Spleen (tissue), 11 donors: ENCODE data around the gene EEF1AKMT1. TPM values are rescaled to one million over a fixed set of nuclear protein-coding genes. Genes with fewer than 3 reads are reported as not detected.
"Not testable (repeated sequence)": the region's sequence is repeated elsewhere in the genome, so short reads cannot be mapped to it uniquely, and the experiment has no call there.

Experiments
- DNase-seq: peaks from one replicate; pipeline ENCODE4 v3.0.0-alpha.2; 2020
- H3K27ac ChIP-seq, 8 donors: fragments of 200-600 bp; sonication (generic) in 7 of 8; 1 replicate in 4 of 8; 2 replicates in 4 of 8; pipeline versions ENCODE4 v1.5.0 to v1.8.0; 2016 to 2021; ENCODE audit warnings: inconsistent platforms in 4 of 8, mild to moderate bottlenecking in 4 of 8, moderate library complexity in 1 of 8
- H3K27me3 ChIP-seq, 7 donors: fragments of 200-600 bp; sonication (generic) in 6 of 7; replicated peaks in 1 of 7; 1 replicate in 4 of 7; 2 replicates in 3 of 7; pipeline versions ENCODE4 v1.5.0 to v1.8.0; 2016 to 2021; ENCODE audit warnings: inconsistent platforms in 3 of 7, mild to moderate bottlenecking in 1 of 7
- H3K36me3 ChIP-seq, 6 donors: fragments of 200-600 bp; sonication (generic) in 5 of 6; 1 replicate in 4 of 6; 2 replicates in 2 of 6; pipeline versions ENCODE4 v1.5.0 to v1.8.0; 2016 to 2021; ENCODE audit warnings: inconsistent platforms in 2 of 6
- H3K4me1 ChIP-seq, 6 donors: fragments of 200-600 bp; sonication (generic) in 5 of 6; 1 replicate in 3 of 6; 2 replicates in 3 of 6; pipeline versions ENCODE4 v1.5.0 to v1.8.0; 2016 to 2021; ENCODE audit warnings: inconsistent platforms in 3 of 6
- H3K4me3 ChIP-seq, 8 donors: fragments of 200-600 bp; sonication (generic) in 7 of 8; 1 replicate in 4 of 8; 2 replicates in 4 of 8; pipeline versions ENCODE4 v1.5.0 to v1.8.0; 2016 to 2021; ENCODE audit warnings: inconsistent platforms in 4 of 8, mild to moderate bottlenecking in 4 of 8, moderate library complexity in 2 of 8
- H3K9me3 ChIP-seq, 8 donors: fragments of 200-600 bp; sonication (generic) in 7 of 8; 1 replicate in 4 of 8; 2 replicates in 4 of 8; pipeline versions ENCODE4 v1.5.0 to v1.8.0; 2016 to 2021; ENCODE audit warnings: inconsistent platforms in 4 of 8
- POLR2A ChIP-seq, 3 donors: fragments of 450-650 bp; IDR thresholded peaks; one replicate each; pipeline ENCODE4 v1.5.1; 2017; ENCODE audit warnings: antibody characterized with exemption in 3 of 3, mild to moderate bottlenecking in 1 of 3
- POLR2AphosphoS5 ChIP-seq, 3 donors: sonication (generic); formaldehyde crosslinking; IDR thresholded peaks; one replicate each; pipeline ENCODE4 v1.5.1; 2017; ENCODE audit warnings: antibody characterized with exemption in 3 of 3
- WGBS, 5 donors: extraction: QIAGEN DNeasy Blood & Tissue Kit in 3 of 5; methylation state at CpG; one replicate each; pipeline versions ENCODE4 v1.1.5 to v1.1.7; 2013 to 2018; 5-methylcytosine and 5-hydroxymethylcytosine counted together
- intact Hi-C: fragments of 100-400 bp; cut with DNase I; formaldehyde crosslinking; loops from one replicate; pipeline ENCODE4 v1.15.0; 2023; ENCODE audit warnings: low total_unique reads
- polyA plus RNA-seq, 3 donors: library from polyadenylated mRNA; stranded (reverse); fragments of 200-250 nt; gene quantifications; one replicate each; pipeline ENCODE4 v1.2.1, GENCODE V29; 2013
- total RNA-seq, 7 donors: library from RNA; depleted of rRNA in 3 of 7; stranded (reverse); fragments of >200 nt in 3 of 7; fragmentation: NEBNext Ultra II Directional in 4 of 7; extraction: Animal tissue kit (Norgen Biotek cat#: 25700) in 4 of 7; gene quantifications; one replicate each; pipeline versions ENCODE4 v1.1.0 to v1.2.1, GENCODE V29; 2016 to 2021
- TF ChIP-seq, protein P1 (sequence below), 11 experiments: fragments of 200-600 bp in 7 of 11; fragments of 450-650 bp in 4 of 11; sonication (generic) in 4 of 11; IDR thresholded peaks in 8 of 11; conservative IDR thresholded peaks in 3 of 11; 1 replicate in 7 of 11; 2 replicates in 4 of 11; pipeline versions ENCODE4 v1.4.0 to v1.8.0; 2016 to 2021; ENCODE audit warnings: antibody characterized with exemption in 11 of 11, inconsistent platforms in 4 of 11, mild to moderate bottlenecking in 1 of 11
- donor health status: healthy with polysubstance abuse.
- donor health status: DM: no; HTN: no; CAD: no; lungs with moderate emphysema.
- donor health status: DM: no; HTN: no; CAD: no.
- donor health status: Bipolar disorder and iron deficiency.
- donor health status: healthy.
- donor health status: DM: no; HTN: no; CAD: no.
- donor health status: DM: yes; HTN: yes; CAD: no.

Gene EEF1AKMT1
- total and polyA plus RNA-seq, 10 donors = 3.8 to 10.1 (median 7.0) TPM

DNA sequence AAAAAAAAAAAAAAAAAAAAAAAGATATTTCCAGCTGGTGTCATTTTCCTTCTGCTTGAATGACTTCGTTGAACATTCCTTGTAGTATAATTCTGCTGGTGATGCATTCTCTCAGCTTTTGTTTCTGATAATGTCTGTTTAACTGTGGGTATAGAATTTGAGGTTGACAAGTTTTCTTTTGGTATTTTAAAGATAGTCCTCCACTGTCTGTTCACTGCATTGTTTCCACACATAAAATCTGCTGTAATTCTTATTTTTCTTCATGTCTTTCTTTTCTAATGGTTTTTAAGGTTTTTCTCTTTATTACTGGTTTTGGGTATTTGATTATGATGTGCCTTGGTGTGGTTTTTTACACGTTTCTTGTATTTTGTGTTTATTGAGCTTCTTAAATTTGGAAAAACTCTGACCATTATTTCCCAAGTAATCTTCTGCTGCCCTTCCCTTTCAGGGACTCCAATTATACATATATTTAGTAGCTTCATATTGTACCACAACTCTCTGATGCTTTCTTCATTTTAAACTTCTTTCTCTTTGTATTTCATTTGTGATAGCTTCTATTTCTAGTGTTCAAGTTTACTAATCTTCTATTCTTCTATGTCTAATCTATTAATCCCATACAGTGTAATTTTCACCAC, 6.3 kb downstream of the EEF1AKMT1 start:
- Histone ChIP-seq H3K27ac (no peak overlapping the region), H3K27me3 (no peaks in the 10 kb centered on the region), H3K9me3 (peaks cover 4 to 44% (median 40%) of the 10 kb centered on the region in 8 donors), H3K36me3 (peaks cover 0 to 35% (median 0%) of the 10 kb centered on the region in 6 donors), H3K4me3 (no peak overlapping the region), H3K4me1 (peaks cover 0 to 8% (median 2%) of the 10 kb centered on the region in 6 donors)
- no peak for DNase-seq
- intact Hi-C loops = no loop called here
- 89 to 99% (median 96%) methylated on average over 2 of the region's 2 CpGs for WGBS, 5 donors
- TF ChIP-seq, protein P1, sequence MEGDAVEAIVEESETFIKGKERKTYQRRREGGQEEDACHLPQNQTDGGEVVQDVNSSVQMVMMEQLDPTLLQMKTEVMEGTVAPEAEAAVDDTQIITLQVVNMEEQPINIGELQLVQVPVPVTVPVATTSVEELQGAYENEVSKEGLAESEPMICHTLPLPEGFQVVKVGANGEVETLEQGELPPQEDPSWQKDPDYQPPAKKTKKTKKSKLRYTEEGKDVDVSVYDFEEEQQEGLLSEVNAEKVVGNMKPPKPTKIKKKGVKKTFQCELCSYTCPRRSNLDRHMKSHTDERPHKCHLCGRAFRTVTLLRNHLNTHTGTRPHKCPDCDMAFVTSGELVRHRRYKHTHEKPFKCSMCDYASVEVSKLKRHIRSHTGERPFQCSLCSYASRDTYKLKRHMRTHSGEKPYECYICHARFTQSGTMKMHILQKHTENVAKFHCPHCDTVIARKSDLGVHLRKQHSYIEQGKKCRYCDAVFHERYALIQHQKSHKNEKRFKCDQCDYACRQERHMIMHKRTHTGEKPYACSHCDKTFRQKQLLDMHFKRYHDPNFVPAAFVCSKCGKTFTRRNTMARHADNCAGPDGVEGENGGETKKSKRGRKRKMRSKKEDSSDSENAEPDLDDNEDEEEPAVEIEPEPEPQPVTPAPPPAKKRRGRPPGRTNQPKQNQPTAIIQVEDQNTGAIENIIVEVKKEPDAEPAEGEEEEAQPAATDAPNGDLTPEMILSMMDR (IDR thresholded peaks at IDR 0.05 in 8 of 11, conservative IDR thresholded peaks at IDR 0.05 in 3 of 11) = no peak
- TF ChIP-seq POLR2A (IDR thresholded peaks at IDR 0.05) = no peak
- TF ChIP-seq POLR2AphosphoS5 (IDR thresholded peaks at IDR 0.05) = no peak

DNA sequence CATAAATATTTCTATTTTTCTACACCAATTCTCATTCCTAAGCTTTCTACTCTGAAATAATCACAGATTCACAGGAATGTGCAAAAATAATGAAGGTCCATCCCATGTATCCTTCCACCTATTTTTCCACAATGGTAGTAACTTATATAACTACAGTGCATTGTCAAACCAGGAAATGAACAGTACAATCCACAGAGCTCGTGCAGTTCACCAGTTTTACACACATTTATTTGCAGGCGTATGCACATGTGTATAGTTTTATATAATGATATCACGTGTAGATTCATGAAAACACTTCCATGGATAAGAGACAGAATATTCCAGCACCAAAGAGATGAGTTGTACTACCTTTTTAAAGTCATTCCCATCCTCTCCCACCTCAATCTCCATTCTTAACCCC, 12.9 kb downstream of the EEF1AKMT1 start:
- H3K27me3 ChIP-seq = no peaks in the 10 kb centered on the region
- WGBS, 5 donors = 84 to 91% (median 88%) methylated on average over 3 of the region's 3 CpGs
- intact Hi-C loops = no loop called here

DNA sequence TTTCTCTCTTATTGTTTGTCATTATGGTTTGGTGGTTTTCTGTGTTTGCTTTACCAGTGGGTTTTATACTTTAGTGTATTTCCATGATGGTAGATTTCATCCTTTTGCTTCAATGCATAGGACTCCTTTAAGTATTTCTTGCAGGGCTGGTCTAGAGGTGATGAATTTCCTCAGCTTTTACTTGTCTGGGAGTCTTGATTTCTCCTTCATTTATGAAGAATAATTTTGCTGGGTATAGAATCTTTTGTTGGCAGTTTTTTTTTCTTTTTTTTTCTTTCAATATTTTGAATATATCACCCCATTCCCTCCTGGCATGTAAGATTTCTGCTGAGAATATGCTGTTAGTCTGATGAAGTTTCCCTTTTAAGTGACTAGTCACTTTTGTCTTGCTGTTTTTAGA, 19.8 kb downstream of the EEF1AKMT1 start:
- intact Hi-C loops = no loop called here
- DNase-seq = no peak
- peaks cover 3 to 73% (median 59%) of the 10 kb centered on the region in 8 donors for H3K9me3 ChIP-seq
- no peak overlapping the region for H3K27ac ChIP-seq
- H3K4me3 ChIP-seq = no peak overlapping the region
- peaks cover 0 to 27% (median 8%) of the 10 kb centered on the region in 6 donors for H3K36me3 ChIP-seq
- no peaks in the 10 kb centered on the region for H3K4me1 ChIP-seq
- H3K27me3 ChIP-seq = no peaks in the 10 kb centered on the region
- TF ChIP-seq, protein P1 (IDR thresholded peaks at IDR 0.05 in 8 of 11, conservative IDR thresholded peaks at IDR 0.05 in 3 of 11) = no peak
- TF ChIP-seq POLR2A (IDR thresholded peaks at IDR 0.05) (no peak), POLR2AphosphoS5 (IDR thresholded peaks at IDR 0.05) (no peak)

More for the DNA sequence above, 12.9 kb downstream of the EEF1AKMT1 start:
- H3K27ac ChIP-seq = no peak overlapping the region
- no peak overlapping the region for H3K4me3 ChIP-seq
- DNase-seq = no peak
- H3K4me1 ChIP-seq = no peaks in the 10 kb centered on the region
- H3K36me3 ChIP-seq = peaks cover 0 to 17% (median 3%) of the 10 kb centered on the region in 6 donors
- TF ChIP-seq POLR2AphosphoS5 (IDR thresholded peaks at IDR 0.05) = no peak
- H3K9me3 ChIP-seq = peaks cover 0 to 23% (median 15%) of the 10 kb centered on the region in 8 donors

DNA sequence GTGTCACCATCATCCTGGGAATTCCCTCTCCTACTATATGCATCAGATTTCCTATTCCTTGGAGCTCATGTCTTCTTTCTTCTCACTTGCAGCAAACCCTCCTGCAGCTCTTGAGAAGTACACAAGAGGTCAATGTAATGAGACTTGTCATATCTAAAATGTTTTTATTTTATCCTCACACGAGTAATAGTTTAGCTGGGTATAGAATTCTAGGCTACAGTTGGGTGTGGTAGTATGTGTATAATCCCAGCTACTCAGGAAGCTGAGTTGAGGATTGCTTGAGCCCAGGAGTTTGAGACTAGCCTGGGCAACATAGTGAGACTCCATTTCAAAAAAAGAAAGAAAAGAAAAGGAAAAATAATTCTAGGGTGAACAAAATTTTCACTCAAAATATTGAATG, 24.4 kb downstream of the EEF1AKMT1 start:
- intact Hi-C loops = no loop called here

DNA sequence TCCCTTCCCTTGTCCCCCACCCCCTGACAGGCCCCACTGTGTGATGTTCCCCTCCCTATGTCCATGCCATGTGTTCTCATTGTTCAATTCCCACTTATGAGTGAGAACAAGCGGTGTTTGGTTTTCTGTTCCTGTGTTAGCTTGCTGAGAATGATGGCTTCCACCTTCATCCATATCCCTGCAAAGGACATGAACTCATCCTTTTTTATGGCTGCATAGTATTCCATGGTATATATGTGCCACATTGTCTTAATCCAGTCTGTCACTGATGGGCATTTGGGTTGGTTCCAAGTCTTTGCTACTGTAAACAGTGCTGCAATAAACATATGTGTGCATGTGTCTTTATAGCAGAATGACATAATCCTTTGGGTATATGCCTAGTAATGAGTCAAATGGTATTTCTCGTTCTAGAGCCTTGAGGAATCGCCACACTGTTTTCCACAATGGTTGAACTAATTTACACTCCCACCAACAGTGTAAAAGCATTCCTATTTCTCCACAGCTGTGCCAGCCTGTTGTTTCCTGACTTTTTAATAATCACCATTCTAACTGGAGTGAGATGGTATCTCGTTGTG, 29.8 kb downstream of the EEF1AKMT1 start:
- H3K4me3 ChIP-seq, intact Hi-C loops, H3K27me3 ChIP-seq, H3K36me3 ChIP-seq, DNase-seq, H3K4me1 ChIP-seq, H3K27ac ChIP-seq: not testable (repeated sequence)
- WGBS, 5 donors = 95 to 98% (median 96%) methylated on average over 4 of the region's 4 CpGs
- H3K9me3 ChIP-seq = peaks cover 0 to 53% (median 31%) of the 10 kb centered on the region in 8 donors

More for the DNA sequence above, 24.4 kb downstream of the EEF1AKMT1 start:
- Histone ChIP-seq H3K27ac (no peak overlapping the region), H3K4me1 (no peaks in the 10 kb centered on the region), H3K27me3 (no peaks in the 10 kb centered on the region), H3K9me3 (peaks cover 3 to 75% (median 63%) of the 10 kb centered on the region in 8 donors), H3K4me3 (no peak overlapping the region), H3K36me3 (peaks cover 0 to 7% (median 0%) of the 10 kb centered on the region in 6 donors)
- WGBS, 5 donors = 85 to 96% (median 94%) methylated on average over 1 of the region's 1 CpG
- no peak for DNase-seq
- TF ChIP-seq POLR2A (IDR thresholded peaks at IDR 0.05) = no peak
- no peak for TF ChIP-seq POLR2AphosphoS5 (IDR thresholded peaks at IDR 0.05)
- TF ChIP-seq, protein P1 (IDR thresholded peaks at IDR 0.05 in 8 of 11, conservative IDR thresholded peaks at IDR 0.05 in 3 of 11) = no peak
